ENCODE data around the gene DLGAP4.
A peak's percentile ranks its signal among the peaks of the same experiment; 100 is the strongest.

Gene DLGAP4

DNA sequence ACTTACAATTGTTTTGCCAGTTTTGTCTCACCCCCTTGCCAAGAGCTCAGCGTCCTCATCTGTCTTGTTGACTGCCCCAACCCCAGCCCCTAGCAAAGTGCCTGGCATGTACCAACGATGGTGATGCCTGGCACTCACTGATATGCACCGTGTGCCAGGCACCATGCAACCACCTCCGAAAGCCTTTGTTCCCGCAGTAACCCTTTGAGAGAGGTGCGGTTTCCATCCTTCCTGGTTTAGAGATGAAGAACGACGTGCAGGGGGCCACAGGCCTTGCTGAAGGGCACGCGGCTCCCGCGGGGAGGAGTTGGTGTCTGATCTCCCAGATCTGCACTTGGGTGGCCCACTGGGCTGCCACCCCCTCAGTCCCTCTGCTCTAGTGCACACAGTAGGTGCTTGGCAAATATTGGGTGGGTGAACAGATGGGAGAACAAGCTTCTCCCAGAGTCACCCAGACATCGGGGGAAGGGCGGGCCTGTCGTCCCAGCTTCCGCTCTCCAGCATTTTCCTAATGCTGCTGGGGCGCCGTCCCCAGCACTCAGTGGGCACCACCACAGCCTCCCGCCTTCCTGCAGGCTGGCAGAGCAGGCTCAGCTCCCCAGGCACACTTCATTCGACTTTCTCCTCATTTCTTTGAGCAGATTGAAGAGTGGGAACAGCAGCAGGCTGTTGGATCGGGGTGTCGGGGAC, 35.3 kb downstream of the DLGAP4 start:
- Histone ChIP-seq H2AFZ (ENCODE audit: low read length) (no peak overlapping the region), H3K9me3 (replicated peaks; ENCODE audit: insufficient read depth, low read length) (no peaks in the 10 kb centered on the region), H4K20me1 (ENCODE audit: insufficient read depth, low read length) (no peaks in the 10 kb centered on the region), H3F3A (ENCODE audit: insufficient read depth, low read length) (no peaks in the 10 kb centered on the region), H3K4me2 (ENCODE audit: low read depth, low read length) (no peak overlapping the region), H3K4me1 (ENCODE audit: low read length) (no peaks in the 10 kb centered on the region), H3K36me3 (replicated peaks; ENCODE audit: insufficient read depth, low read length) (no peaks in the 10 kb centered on the region), H3K9me2 (replicated peaks; ENCODE audit: insufficient read depth, low read length) (no peaks in the 10 kb centered on the region), H3K4me3 (ENCODE audit: low read length) (no peak overlapping the region), H3K9ac (ENCODE audit: low read length) (no peak overlapping the region), H3K79me2 (ENCODE audit: low read length) (no peaks in the 10 kb centered on the region), H3K27ac (ENCODE audit: low read length) (no peak overlapping the region), H3K27me3 (replicated peaks; ENCODE audit: insufficient read depth, low read length) (peaks cover 71% of the 10 kb centered on the region)
- TF ChIP-seq EZH2phosphoT487 (IDR thresholded peaks at IDR 0.05; ENCODE audit: low read length) = no peak
- no peak for DNase-seq

DNA sequence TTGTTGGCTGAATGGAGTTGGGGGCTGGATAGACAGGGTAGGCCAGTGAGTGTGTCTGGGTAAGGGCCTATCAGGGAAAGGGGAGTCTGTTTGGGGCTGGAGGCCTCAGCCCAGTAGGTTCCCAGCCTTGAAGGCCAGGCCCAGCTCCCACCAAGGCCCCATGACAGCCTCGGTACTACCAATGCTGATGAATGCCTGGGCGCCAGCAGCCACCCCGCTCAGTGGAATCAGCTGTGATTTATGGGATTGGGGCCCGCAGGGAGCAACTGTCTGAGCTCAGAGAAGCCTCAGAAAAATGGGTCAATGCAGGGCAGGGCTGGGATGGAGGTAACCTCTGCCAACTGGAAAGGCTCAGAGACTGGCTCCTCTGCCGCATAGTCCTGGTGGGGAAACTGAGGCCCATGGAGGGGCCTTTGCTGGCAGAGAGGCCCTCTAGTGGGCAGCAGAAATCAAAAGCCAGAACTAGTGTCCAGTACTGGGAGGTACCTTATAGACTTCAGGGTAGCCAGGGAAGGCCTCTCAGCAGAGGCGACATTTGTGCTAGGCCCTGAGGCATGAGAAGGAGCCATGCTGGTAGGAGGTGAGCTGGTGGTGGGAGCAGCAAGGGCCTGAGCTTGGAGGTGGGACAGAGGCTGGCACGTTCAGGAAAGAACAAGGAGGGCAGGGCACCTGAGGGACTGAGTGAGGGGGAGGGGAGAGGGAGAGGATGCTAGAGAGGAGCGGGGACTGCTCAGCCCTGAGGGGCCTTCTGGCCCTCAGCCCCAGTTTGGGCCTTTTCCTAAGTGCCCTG, 36.4 kb downstream of the DLGAP4 start:
- Histone ChIP-seq H3K27ac (ENCODE audit: low read length) (no peak overlapping the region), H3K9ac (ENCODE audit: low read length) (no peak overlapping the region), H3K9me3 (replicated peaks; ENCODE audit: insufficient read depth, low read length) (no peaks in the 10 kb centered on the region), H3K4me2 (ENCODE audit: low read depth, low read length) (no peak overlapping the region), H2AFZ (ENCODE audit: low read length) (no peak overlapping the region), H3K4me3 (ENCODE audit: low read length) (no peak overlapping the region), H4K20me1 (ENCODE audit: insufficient read depth, low read length) (no peaks in the 10 kb centered on the region), H3K27me3 (replicated peaks; ENCODE audit: insufficient read depth, low read length) (peaks cover 68% of the 10 kb centered on the region), H3K79me2 (ENCODE audit: low read length) (no peaks in the 10 kb centered on the region), H3K9me2 (replicated peaks; ENCODE audit: insufficient read depth, low read length) (no peaks in the 10 kb centered on the region), H3F3A (ENCODE audit: insufficient read depth, low read length) (no peaks in the 10 kb centered on the region), H3K4me1 (ENCODE audit: low read length) (no peaks in the 10 kb centered on the region), H3K36me3 (replicated peaks; ENCODE audit: insufficient read depth, low read length) (no peaks in the 10 kb centered on the region)
- TF ChIP-seq EZH2phosphoT487 (IDR thresholded peaks at IDR 0.05; ENCODE audit: low read length) = no peak
- no peak for TF ChIP-seq EZH2 (optimal IDR thresholded peaks at IDR 0.05; ENCODE audit: low read depth, low read length)
- DNase-seq = no peak

DNA sequence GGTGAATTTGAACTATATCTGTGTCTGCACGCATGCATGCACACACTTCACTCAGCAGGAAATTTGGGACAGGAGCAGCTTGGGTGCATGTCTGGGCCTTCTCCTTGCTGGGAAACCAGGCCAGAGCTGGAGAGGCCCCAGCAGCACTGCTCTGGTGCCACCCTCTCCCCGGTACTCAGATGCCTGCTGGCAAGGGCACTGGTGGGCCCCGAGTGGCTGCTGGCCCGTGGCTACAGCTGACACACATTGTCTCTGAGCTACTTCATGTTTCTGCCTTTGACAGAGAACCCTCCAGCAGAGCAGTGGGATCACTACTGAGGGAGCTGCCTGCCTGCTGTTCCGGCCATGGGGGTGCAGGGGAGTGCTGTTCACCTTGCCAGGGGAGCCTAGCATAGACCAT, 37.5 kb downstream of the DLGAP4 start:
- Histone ChIP-seq H3K9me3 (replicated peaks; ENCODE audit: insufficient read depth, low read length) (no peaks in the 10 kb centered on the region), H3K4me3 (ENCODE audit: low read length) (no peak overlapping the region), H2AFZ (ENCODE audit: low read length) (no peak overlapping the region), H3K27ac (ENCODE audit: low read length) (no peak overlapping the region), H3K27me3 (replicated peaks; ENCODE audit: insufficient read depth, low read length) (peaks cover 73% of the 10 kb centered on the region), H4K20me1 (ENCODE audit: insufficient read depth, low read length) (no peaks in the 10 kb centered on the region), H3F3A (ENCODE audit: insufficient read depth, low read length) (no peaks in the 10 kb centered on the region), H3K4me2 (ENCODE audit: low read depth, low read length) (no peak overlapping the region), H3K4me1 (ENCODE audit: low read length) (no peaks in the 10 kb centered on the region), H3K9me2 (replicated peaks; ENCODE audit: insufficient read depth, low read length) (no peaks in the 10 kb centered on the region), H3K9ac (ENCODE audit: low read length) (no peak overlapping the region), H3K79me2 (ENCODE audit: low read length) (no peaks in the 10 kb centered on the region), H3K36me3 (replicated peaks; ENCODE audit: insufficient read depth, low read length) (no peaks in the 10 kb centered on the region)
- no peak for DNase-seq
- TF ChIP-seq EZH2phosphoT487 (IDR thresholded peaks at IDR 0.05; ENCODE audit: low read length) (no peak), EZH2 (optimal IDR thresholded peaks at IDR 0.05; ENCODE audit: low read depth, low read length) (no peak), CTCF (IDR thresholded peaks at IDR 0.05; ENCODE audit: low read length) (no peak)

DNA sequence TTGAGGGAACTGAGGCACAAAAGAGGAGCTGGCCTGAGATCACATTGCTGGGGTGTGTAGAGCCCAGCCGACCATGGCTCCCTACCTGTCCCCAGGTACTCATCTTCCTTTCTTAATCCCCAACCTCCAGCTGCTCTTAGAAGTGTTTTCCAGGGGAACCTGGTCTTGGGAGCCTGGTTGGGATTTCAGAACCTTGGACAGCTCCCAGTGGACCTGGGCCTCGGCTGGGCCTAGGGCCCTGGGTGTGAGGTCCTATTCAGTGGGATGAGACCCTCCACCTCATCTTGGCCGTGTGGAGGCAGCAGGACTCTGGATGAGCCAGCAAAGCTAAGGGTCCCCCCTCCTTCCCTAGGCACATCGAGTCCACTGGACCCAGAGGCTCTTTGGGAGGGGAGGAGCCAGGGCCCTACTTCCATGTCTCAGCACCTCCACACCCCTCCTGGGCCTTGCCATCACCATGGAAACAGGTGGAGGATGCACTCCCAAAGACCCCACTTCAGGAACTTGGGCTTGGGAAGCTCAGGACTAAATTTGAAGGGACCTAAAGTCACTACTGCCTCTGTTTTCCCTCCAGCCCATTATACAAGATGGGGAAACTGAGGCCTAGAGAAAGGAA, 38.5 kb downstream of the DLGAP4 start:
- Histone ChIP-seq H3K27me3 (replicated peaks; ENCODE audit: insufficient read depth, low read length) (peaks cover 70% of the 10 kb centered on the region), H3F3A (ENCODE audit: insufficient read depth, low read length) (no peaks in the 10 kb centered on the region), H3K9ac (ENCODE audit: low read length) (no peak overlapping the region), H3K9me3 (replicated peaks; ENCODE audit: insufficient read depth, low read length) (no peaks in the 10 kb centered on the region), H3K27ac (ENCODE audit: low read length) (no peak overlapping the region), H3K4me2 (ENCODE audit: low read depth, low read length) (no peak overlapping the region), H2AFZ (ENCODE audit: low read length) (no peak overlapping the region), H3K4me1 (ENCODE audit: low read length) (no peaks in the 10 kb centered on the region), H4K20me1 (ENCODE audit: insufficient read depth, low read length) (no peaks in the 10 kb centered on the region), H3K79me2 (ENCODE audit: low read length) (no peaks in the 10 kb centered on the region), H3K4me3 (ENCODE audit: low read length) (no peak overlapping the region), H3K9me2 (replicated peaks; ENCODE audit: insufficient read depth, low read length) (no peaks in the 10 kb centered on the region), H3K36me3 (replicated peaks; ENCODE audit: insufficient read depth, low read length) (no peaks in the 10 kb centered on the region)
- DNase-seq = peak; percentile 12
- no peak for TF ChIP-seq EZH2phosphoT487 (IDR thresholded peaks at IDR 0.05; ENCODE audit: low read length)
- TF ChIP-seq CTCF (IDR thresholded peaks at IDR 0.05; ENCODE audit: low read length) = no peak
- no peak for TF ChIP-seq EZH2 (optimal IDR thresholded peaks at IDR 0.05; ENCODE audit: low read depth, low read length)
